Measurements from ENCODE around the gene NXN. TPM values are rescaled to one million over a fixed set of nuclear protein-coding genes. Genes with fewer than 3 reads are reported as not detected.

NXN gene
- polyA plus RNA-seq, 1 donor from 2014 or later = 14.8 TPM

GRCh38 chr17:957856-958421, 21.6 kb downstream of the NXN start:
- Histone ChIP-seq H3K9me2 (ENCODE audit: insufficient read depth, low read length) (no peaks in the 10 kb centered on the region), H3K9me3 (ENCODE audit: low read length) (no peaks in the 10 kb centered on the region), H3K9ac (ENCODE audit: low read length) (no peak overlapping the region), H4K20me1 (ENCODE audit: insufficient read depth) (no peaks in the 10 kb centered on the region), H3K4me3 (ENCODE audit: low read length) (no peak overlapping the region), H3K27me3 (ENCODE audit: insufficient read depth, low read depth, low read length) (no peaks in the 10 kb centered on the region), H2AFZ (ENCODE audit: low read depth, low read length) (no peak overlapping the region), H3K79me2 (replicated peaks; ENCODE audit: insufficient read depth, low read length) (peaks cover 39% of the 10 kb centered on the region), H3K36me3 (ENCODE audit: insufficient read depth, low read length) (no peaks in the 10 kb centered on the region), H3K4me2 (ENCODE audit: low read length) (no peak overlapping the region), H3K27ac (ENCODE audit: low read length) (no peak overlapping the region), H3F3A (ENCODE audit: insufficient read depth, low read length, poor library complexity, severe bottlenecking) (no peaks in the 10 kb centered on the region)
- no peak for TF ChIP-seq MXI1 (conservative IDR thresholded peaks at IDR 0.05; ENCODE audit: poor library complexity, severe bottlenecking)
- no peak for TF ChIP-seq CTCF (IDR thresholded peaks at IDR 0.05; ENCODE audit: poor library complexity, severe bottlenecking)

GRCh38 chr17:956905-957304, 22.7 kb downstream of the NXN start:
- Histone ChIP-seq H3K9me3 (ENCODE audit: low read length) (no peaks in the 10 kb centered on the region), H3K4me3 (ENCODE audit: low read length) (no peak overlapping the region), H2AFZ (ENCODE audit: low read depth, low read length) (no peak overlapping the region), H3K9me2 (ENCODE audit: insufficient read depth, low read length) (no peaks in the 10 kb centered on the region), H3K27ac (ENCODE audit: low read length) (no peak overlapping the region), H3F3A (ENCODE audit: insufficient read depth, low read length, poor library complexity, severe bottlenecking) (no peaks in the 10 kb centered on the region), H3K4me2 (ENCODE audit: low read length) (no peak overlapping the region), H3K9ac (ENCODE audit: low read length) (no peak overlapping the region), H4K20me1 (ENCODE audit: insufficient read depth) (no peaks in the 10 kb centered on the region), H3K27me3 (ENCODE audit: insufficient read depth, low read depth, low read length) (no peaks in the 10 kb centered on the region), H3K79me2 (replicated peaks; ENCODE audit: insufficient read depth, low read length) (peaks cover 33% of the 10 kb centered on the region), H3K36me3 (ENCODE audit: insufficient read depth, low read length) (no peaks in the 10 kb centered on the region)
- no peak for TF ChIP-seq EP300 (conservative IDR thresholded peaks at IDR 0.05; ENCODE audit: poor library complexity, severe bottlenecking)
- TF ChIP-seq SMC3 (conservative IDR thresholded peaks at IDR 0.05; ENCODE audit: poor library complexity) = no peak
- no peak for TF ChIP-seq POLR2AphosphoS5 (IDR thresholded peaks at IDR 0.05)
- TF ChIP-seq REST (IDR thresholded peaks at IDR 0.05; ENCODE audit: borderline replicate concordance) = no peak
- TF ChIP-seq EZH2 (IDR thresholded peaks at IDR 0.05; ENCODE audit: borderline replicate concordance, insufficient read depth, low read length, poor library complexity, severe bottlenecking) = no peak
- no peak for TF ChIP-seq TAF1 (IDR thresholded peaks at IDR 0.05; ENCODE audit: low read depth)
